GM12874 (cell line): ENCODE data around the gene ATG101.

Experiments used
- CTCF ChIP-seq: IDR thresholded peaks from 2 replicates; pipeline ENCODE4 v1.5.1; 2011; ENCODE audit warnings: low read depth, mild to moderate bottlenecking, control low read depth, low read length, moderate library complexity; ENCODE audit not compliant: insufficient read depth

Gene ATG101

DNA sequence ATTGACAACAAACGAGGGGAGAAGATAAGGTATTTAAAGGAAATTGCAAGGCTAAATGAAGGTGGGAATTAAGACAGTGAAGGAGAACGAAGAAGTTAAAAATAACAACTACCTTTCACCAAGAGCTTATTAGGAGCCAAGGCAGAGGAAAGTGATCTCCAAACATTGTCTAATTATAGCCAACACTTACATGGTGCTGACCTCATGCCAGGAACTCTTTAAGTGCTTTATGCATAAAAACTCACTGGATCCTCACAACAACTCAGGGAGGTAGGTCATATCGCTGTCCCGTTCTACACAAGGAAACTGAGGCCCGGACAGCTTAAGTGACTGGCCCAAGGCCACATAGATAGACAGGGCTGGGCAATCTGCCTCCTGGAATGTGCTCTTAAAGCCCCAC lies 43.5 kb upstream of the ATG101 start:
- no peak for TF ChIP-seq CTCF

DNA sequence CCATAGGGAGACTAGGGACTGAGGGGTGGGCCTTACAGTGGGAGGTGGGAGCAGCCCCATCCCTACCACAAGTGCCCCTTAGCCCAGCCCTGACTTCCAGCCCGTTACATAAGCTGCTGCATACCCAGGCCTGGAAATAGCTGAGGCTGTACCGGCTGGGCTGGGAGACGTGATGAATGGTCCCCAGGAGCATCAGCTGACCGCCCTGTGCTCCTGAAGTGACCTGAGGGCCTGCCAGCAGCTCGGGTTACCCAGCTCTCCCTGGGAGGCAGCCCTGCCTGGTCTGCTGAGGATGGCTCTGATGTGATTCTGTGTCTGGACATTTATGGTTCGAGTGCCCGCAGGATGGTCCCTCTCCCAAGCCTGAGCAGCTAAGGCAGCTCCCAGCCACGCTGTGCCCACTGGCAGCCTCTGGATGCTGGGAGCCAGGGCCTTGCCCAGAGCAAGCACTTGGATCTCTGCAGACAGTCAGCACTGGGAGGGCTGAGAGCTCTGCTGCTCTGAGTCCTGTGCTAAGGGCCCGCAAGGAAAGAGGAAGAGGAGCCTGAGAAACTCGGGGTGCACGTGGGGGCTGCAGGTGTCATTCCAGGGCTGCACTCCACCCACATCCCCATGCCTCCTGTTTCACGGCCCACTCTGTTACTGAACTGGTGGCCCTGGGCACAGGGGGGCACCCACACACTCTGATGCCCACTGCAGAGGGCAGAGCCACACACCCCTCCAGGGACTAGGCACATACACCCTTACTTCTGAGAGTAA lies 42.5 kb upstream of the ATG101 start:
- TF ChIP-seq CTCF = no peak

DNA sequence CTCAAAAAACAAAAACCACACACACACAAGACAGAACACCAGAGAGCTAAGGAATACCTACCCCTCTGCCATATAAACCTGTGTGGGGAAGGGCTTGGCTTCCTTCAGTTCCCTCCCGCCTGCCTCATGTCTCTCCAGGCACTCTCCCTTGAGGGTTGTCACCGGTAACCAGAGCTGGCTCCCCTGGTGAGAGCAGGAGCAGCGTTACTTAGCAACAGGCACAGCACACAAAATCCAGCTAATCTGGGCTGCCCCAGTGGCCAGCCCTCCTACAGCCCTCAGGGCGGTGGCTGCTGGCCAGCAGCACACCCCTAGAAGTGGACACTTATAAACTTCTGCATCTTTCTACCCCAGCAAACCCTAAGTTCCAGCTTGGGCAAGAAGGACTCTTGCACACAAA lies 40.1 kb upstream of the ATG101 start:
- TF ChIP-seq CTCF = no peak

DNA sequence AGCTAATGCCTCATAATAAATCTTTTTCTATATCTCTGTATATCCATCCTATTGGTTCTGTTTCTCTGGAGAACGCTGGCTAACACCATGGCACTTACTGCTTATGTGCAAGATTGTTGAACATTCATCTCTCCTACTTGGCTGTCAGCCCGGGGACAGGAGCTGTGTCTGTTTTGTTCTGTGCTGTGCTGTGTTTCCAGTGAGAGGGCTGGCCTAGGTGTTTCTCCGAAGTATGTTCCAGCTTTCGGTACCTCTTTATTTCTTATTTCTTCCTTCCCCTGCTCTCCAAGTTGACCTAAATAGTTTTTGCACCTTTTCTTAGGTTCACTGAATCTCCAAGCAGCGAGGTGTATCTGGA lies 37.4 kb upstream of the ATG101 start:
- no peak for TF ChIP-seq CTCF

GRCh38 chr12:52032804-52033445 lies 36.9 kb upstream of the ATG101 start:
- TF ChIP-seq CTCF = no peak

- TF ChIP-seq CTCF = no peak
These were observed 36.2 kb upstream of the ATG101 start for GRCh38 chr12:52033446-52034140.

GRCh38 chr12:52035190-52035589 lies 34.6 kb upstream of the ATG101 start:
- TF ChIP-seq CTCF = no peak
